Activated naive CD8-positive, alpha-beta T cell (primary cell): ENCODE measurements around the gene ABCG1.

Experiments used
- H3K27ac Mint-ChIP-seq: one replicate; pipeline ENCODE4 v1.8.0; 2021; ENCODE audit warnings: mixed read lengths
- H3K27me3 Mint-ChIP-seq: one replicate; pipeline ENCODE4 v1.8.0; 2021; ENCODE audit warnings: mixed read lengths
- H3K36me3 Mint-ChIP-seq: one replicate; pipeline ENCODE4 v1.8.0; 2021; ENCODE audit warnings: mixed read lengths
- H3K4me1 Mint-ChIP-seq: one replicate; pipeline ENCODE4 v1.8.0; 2021; ENCODE audit warnings: low read depth, mixed read lengths
- H3K4me3 Mint-ChIP-seq: one replicate; pipeline ENCODE4 v1.8.0; 2021; ENCODE audit warnings: mild to moderate bottlenecking, mixed read lengths
- H3K9me3 Mint-ChIP-seq: one replicate; pipeline ENCODE4 v1.8.0; 2021; ENCODE audit warnings: low read depth, mixed read lengths

ABCG1 gene

GRCh38 chr21:42239973-42240372 lies 21.0 kb downstream of the ABCG1 start:
- Mint-ChIP-seq H3K36me3 (no peaks in the 10 kb centered on the region), H3K4me1 (peaks cover 56% of the 10 kb centered on the region), H3K27ac (peak overlapping the region; percentile 50), H3K9me3 (no peaks in the 10 kb centered on the region), H3K27me3 (no peaks in the 10 kb centered on the region), H3K4me3 (no peak overlapping the region)

- Mint-ChIP-seq H3K4me1 (peaks cover 38% of the 10 kb centered on the region), H3K27me3 (no peaks in the 10 kb centered on the region), H3K9me3 (no peaks in the 10 kb centered on the region), H3K36me3 (peaks cover 4% of the 10 kb centered on the region), H3K27ac (no peak overlapping the region), H3K4me3 (no peak overlapping the region)
Measured at GRCh38 chr21:42242611-42243010, 23.7 kb downstream of the ABCG1 start.

DNA sequence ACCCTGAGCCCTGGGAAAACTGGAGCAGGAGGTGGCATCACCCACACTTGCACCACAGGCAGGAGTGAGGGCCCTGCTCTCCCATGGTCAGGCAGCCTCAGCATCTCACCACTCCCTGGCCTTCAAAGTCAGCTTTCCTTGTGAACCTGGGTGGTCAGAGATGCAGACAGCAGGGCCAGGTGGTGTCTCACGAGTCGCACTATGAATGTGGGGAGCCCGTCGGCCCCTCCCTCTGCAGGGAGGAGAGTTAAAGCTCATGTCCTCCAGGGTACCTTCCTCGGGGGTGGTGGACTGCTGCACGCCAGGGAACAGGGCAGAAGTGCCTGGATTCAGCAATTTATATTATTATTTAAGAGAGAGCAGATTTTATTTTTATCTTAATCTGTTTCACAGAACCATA lies 24.1 kb downstream of the ABCG1 start:
- H3K36me3 Mint-ChIP-seq = peaks cover 4% of the 10 kb centered on the region
- no peaks in the 10 kb centered on the region for H3K9me3 Mint-ChIP-seq
- H3K27ac Mint-ChIP-seq = no peak overlapping the region
- H3K27me3 Mint-ChIP-seq = no peaks in the 10 kb centered on the region
- H3K4me3 Mint-ChIP-seq = no peak overlapping the region
- peaks cover 35% of the 10 kb centered on the region for H3K4me1 Mint-ChIP-seq

- H3K27ac Mint-ChIP-seq = peak overlapping the region; percentile 34
Measured at GRCh38 chr21:42245331-42246193, 26.6 kb downstream of the ABCG1 start.

GRCh38 chr21:42247716-42248115 lies 28.8 kb downstream of the ABCG1 start:
- Mint-ChIP-seq H3K4me3 (no peak overlapping the region), H3K27ac (peak overlapping the region; percentile 42)

More at GRCh38 chr21:42245331-42246193, 26.6 kb downstream of the ABCG1 start:
- Mint-ChIP-seq H3K27me3 (no peaks in the 10 kb centered on the region), H3K9me3 (no peaks in the 10 kb centered on the region), H3K4me3 (no peak overlapping the region), H3K4me1 (peaks cover 26% of the 10 kb centered on the region), H3K36me3 (peaks cover 4% of the 10 kb centered on the region)

GRCh38 chr21:42248241-42248640 lies 29.3 kb downstream of the ABCG1 start:
- Mint-ChIP-seq H3K9me3 (no peaks in the 10 kb centered on the region), H3K4me1 (peaks cover 31% of the 10 kb centered on the region), H3K4me3 (no peak overlapping the region), H3K27me3 (no peaks in the 10 kb centered on the region), H3K36me3 (peaks cover 4% of the 10 kb centered on the region), H3K27ac (no peak overlapping the region)

More at GRCh38 chr21:42247716-42248115, 28.8 kb downstream of the ABCG1 start:
- H3K27me3 Mint-ChIP-seq = no peaks in the 10 kb centered on the region
- H3K4me1 Mint-ChIP-seq = peaks cover 29% of the 10 kb centered on the region
- no peaks in the 10 kb centered on the region for H3K9me3 Mint-ChIP-seq
- H3K36me3 Mint-ChIP-seq = peaks cover 4% of the 10 kb centered on the region

DNA sequence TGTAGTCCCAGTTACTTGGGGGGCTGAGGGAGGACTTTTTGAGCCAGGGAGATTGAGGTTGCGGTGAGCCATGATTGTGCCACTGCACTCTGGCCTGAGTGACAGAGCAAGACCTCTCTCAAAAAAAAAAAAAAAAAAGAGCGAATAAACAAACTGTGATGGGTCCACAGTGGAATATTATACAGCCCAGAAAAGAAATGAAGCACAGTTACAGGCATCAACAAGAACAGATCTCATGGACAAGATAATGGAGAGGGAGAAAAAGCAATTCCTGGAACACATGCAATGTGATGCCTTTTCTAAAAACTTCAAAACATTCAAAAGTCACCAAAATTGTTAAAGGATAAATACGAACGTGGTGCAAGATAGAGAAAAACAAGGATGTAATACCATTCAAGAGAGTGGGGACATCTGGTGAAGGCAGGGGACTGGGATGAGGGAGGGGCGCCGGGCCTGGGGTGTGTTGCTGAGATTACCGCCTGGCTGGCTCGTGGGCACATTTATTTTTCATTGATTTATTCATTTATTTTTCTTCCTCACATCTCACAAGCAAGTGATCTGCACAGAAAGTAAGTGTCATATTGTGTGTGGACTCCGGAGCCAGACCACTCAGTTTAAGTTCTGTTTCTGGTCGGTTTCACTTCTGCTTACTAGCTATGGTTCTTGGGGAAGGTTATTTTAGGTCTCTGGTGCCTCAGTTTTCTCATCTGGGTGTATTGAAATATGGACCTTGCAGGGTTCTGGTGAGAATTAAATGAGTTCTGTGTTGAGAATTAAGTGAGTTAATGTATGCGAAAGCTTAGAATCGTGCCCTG lies 30.1 kb downstream of the ABCG1 start:
- Mint-ChIP-seq H3K36me3 (peaks cover 4% of the 10 kb centered on the region), H3K27me3 (no peaks in the 10 kb centered on the region), H3K4me1 (peaks cover 37% of the 10 kb centered on the region), H3K27ac (no peak overlapping the region), H3K4me3 (no peak overlapping the region), H3K9me3 (no peaks in the 10 kb centered on the region)

GRCh38 chr21:42250422-42251403 lies 31.8 kb downstream of the ABCG1 start:
- H3K4me3 Mint-ChIP-seq = no peak overlapping the region
- no peaks in the 10 kb centered on the region for H3K27me3 Mint-ChIP-seq
- no peaks in the 10 kb centered on the region for H3K9me3 Mint-ChIP-seq
- peaks cover 4% of the 10 kb centered on the region for H3K36me3 Mint-ChIP-seq
- H3K4me1 Mint-ChIP-seq = peaks cover 49% of the 10 kb centered on the region
- no peak overlapping the region for H3K27ac Mint-ChIP-seq

- Mint-ChIP-seq H3K4me1 (peaks cover 46% of the 10 kb centered on the region), H3K4me3 (no peak overlapping the region), H3K27me3 (no peaks in the 10 kb centered on the region), H3K36me3 (peaks cover 4% of the 10 kb centered on the region), H3K27ac (peak overlapping the region; percentile 67), H3K9me3 (no peaks in the 10 kb centered on the region)
Measured at GRCh38 chr21:42251654-42252324, 32.8 kb downstream of the ABCG1 start.

- Mint-ChIP-seq H3K27ac (peak overlapping the region; percentile 67), H3K4me1 (peaks cover 46% of the 10 kb centered on the region), H3K27me3 (no peaks in the 10 kb centered on the region), H3K9me3 (no peaks in the 10 kb centered on the region), H3K4me3 (no peak overlapping the region), H3K36me3 (peaks cover 3% of the 10 kb centered on the region)
Measured at GRCh38 chr21:42252325-42252654, 33.4 kb downstream of the ABCG1 start.

GRCh38 chr21:42252778-42253340 lies 33.9 kb downstream of the ABCG1 start:
- Mint-ChIP-seq H3K27me3 (no peaks in the 10 kb centered on the region), H3K4me3 (no peak overlapping the region), H3K4me1 (peaks cover 46% of the 10 kb centered on the region), H3K27ac (no peak overlapping the region), H3K9me3 (no peaks in the 10 kb centered on the region), H3K36me3 (no peaks in the 10 kb centered on the region)

DNA sequence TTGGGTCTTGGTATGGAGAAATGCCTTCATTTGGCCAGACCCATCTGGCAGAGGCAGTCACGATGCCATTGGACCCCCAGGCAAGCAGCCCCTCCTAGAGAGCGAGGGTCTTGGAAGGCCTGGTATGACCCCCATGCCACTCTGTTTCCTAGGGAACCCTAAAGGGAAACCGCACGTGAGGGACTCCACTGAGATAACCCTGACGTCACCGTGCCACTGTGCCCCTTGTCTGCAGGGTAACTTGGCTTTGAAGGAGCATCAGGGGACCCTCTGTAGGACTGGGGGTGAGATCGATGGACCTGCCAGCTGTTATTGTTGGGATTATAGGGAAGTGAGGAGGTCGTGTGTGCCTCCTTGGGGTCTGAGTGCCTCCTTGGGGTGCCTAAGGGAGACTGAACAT lies 34.5 kb downstream of the ABCG1 start:
- Mint-ChIP-seq H3K4me3 (no peak overlapping the region), H3K9me3 (no peaks in the 10 kb centered on the region), H3K4me1 (peaks cover 49% of the 10 kb centered on the region), H3K36me3 (no peaks in the 10 kb centered on the region), H3K27me3 (no peaks in the 10 kb centered on the region), H3K27ac (peak overlapping the region; percentile 87)

DNA sequence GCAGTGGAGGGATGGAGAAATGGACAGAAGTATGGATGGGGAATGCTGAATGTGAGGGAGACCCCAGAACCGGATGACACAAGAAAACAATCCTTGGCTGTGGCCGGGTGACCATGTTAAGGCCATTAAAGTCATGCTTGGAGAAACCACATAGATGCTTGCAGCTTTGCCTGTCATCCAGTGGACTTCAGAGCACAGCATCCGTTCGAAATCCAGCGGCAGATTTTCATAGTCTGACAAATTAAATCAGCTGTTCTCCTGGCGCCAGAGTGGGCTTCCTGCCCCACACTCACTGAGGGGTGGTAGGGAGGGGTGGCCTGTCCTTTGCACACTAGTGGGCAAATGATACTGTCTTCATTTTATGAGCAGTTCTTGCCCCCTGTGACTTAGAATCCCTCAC lies 35.1 kb downstream of the ABCG1 start:
- H3K4me3 Mint-ChIP-seq = no peak overlapping the region
- H3K27ac Mint-ChIP-seq = peak overlapping the region; percentile 87
- no peaks in the 10 kb centered on the region for H3K27me3 Mint-ChIP-seq
- peaks cover 52% of the 10 kb centered on the region for H3K4me1 Mint-ChIP-seq
- H3K9me3 Mint-ChIP-seq = no peaks in the 10 kb centered on the region
- H3K36me3 Mint-ChIP-seq = no peaks in the 10 kb centered on the region
